H9 (cell line): Measurements from ENCODE around the gene LAMC2. TPM values are rescaled to one million over a fixed set of nuclear protein-coding genes. Genes with fewer than 3 reads are reported as not detected.

Source experiments
- DNase-seq: peaks from one replicate; pipeline ENCODE4 v3.0.0-alpha.2; 2017
- H2AFZ ChIP-seq: one replicate; pipeline ENCODE4 v1.6.1; 2013; ENCODE audit warnings: mild to moderate bottlenecking, low read length, control low read depth, moderate library complexity
- H2AK5ac ChIP-seq: 2 replicates; pipeline ENCODE4 v1.6.1; 2013; ENCODE audit warnings: low read length, control low read depth, mixed read lengths; ENCODE audit not compliant: insufficient read length
- H2BK120ac ChIP-seq: one replicate; pipeline ENCODE4 v1.6.1; 2013; ENCODE audit warnings: low read depth, mild to moderate bottlenecking, low read length, control low read depth, inconsistent platforms; ENCODE audit not compliant: poor library complexity, severe bottlenecking
- H2BK12ac ChIP-seq: 2 replicates; pipeline ENCODE4 v1.6.1; 2013; ENCODE audit warnings: low read length, control low read depth, mixed read lengths, low read depth; ENCODE audit not compliant: insufficient read length
- H2BK15ac ChIP-seq: 2 replicates; pipeline ENCODE4 v1.6.1; 2013; ENCODE audit warnings: low read depth, low read length, control low read depth
- H2BK20ac ChIP-seq: one replicate; pipeline ENCODE4 v1.6.1; 2013; ENCODE audit warnings: low read depth, mild to moderate bottlenecking, low read length, control low read depth, inconsistent platforms; ENCODE audit not compliant: poor library complexity, severe bottlenecking
- H2BK5ac ChIP-seq: 2 replicates; pipeline ENCODE4 v1.6.1; 2013; ENCODE audit warnings: low read length, control low read depth, mixed read lengths; ENCODE audit not compliant: insufficient read length
- H3K14ac ChIP-seq: 2 replicates; pipeline ENCODE4 v1.6.1; 2013; ENCODE audit warnings: low read length, control low read depth; ENCODE audit not compliant: insufficient read depth
- H3K18ac ChIP-seq: 2 replicates; pipeline ENCODE4 v1.6.1; 2013; ENCODE audit warnings: low read depth, mild to moderate bottlenecking, mixed read lengths, low read length, control low read depth; ENCODE audit not compliant: insufficient read length
- H3K23ac ChIP-seq: 2 replicates; pipeline ENCODE4 v1.6.1; 2013; ENCODE audit warnings: low read length, control low read depth, mixed read lengths, low read depth; ENCODE audit not compliant: insufficient read length
- H3K23me2 ChIP-seq: 2 replicates; pipeline ENCODE4 v1.6.1; 2013; ENCODE audit warnings: low read depth, mild to moderate bottlenecking, mixed read lengths, low read length, control low read depth; ENCODE audit not compliant: insufficient read length, poor library complexity, severe bottlenecking
- H3K27ac ChIP-seq: 2 replicates; pipeline ENCODE4 v1.5.1; 2013; ENCODE audit warnings: low read length, control low read depth, mixed read lengths, low read depth; ENCODE audit not compliant: insufficient read length
- H3K27me3 ChIP-seq: 2 replicates; pipeline ENCODE4 v1.6.1; 2013; ENCODE audit warnings: low read length, control low read depth, inconsistent platforms; ENCODE audit not compliant: insufficient read depth
- H3K4ac ChIP-seq: 2 replicates; pipeline ENCODE4 v1.6.1; 2013; ENCODE audit warnings: low read depth, mild to moderate bottlenecking, control low read depth, inconsistent platforms, low read length, moderate library complexity
- H3K4me1 ChIP-seq: 2 replicates; pipeline ENCODE4 v1.6.1; 2013; ENCODE audit warnings: low read length, control low read depth, inconsistent platforms; ENCODE audit not compliant: insufficient read depth
- H3K4me2 ChIP-seq: 2 replicates; pipeline ENCODE4 v1.6.1; 2013; ENCODE audit warnings: low read length, control low read depth, mixed read lengths; ENCODE audit not compliant: insufficient read length, insufficient read depth
- H3K56ac ChIP-seq: 2 replicates; pipeline ENCODE4 v1.6.1; 2013; ENCODE audit warnings: low read depth, mild to moderate bottlenecking, mixed read lengths, low read length, control low read depth; ENCODE audit not compliant: insufficient read length
- H3K79me1 ChIP-seq: 2 replicates; pipeline ENCODE4 v1.6.1; 2013; ENCODE audit warnings: low read depth, mild to moderate bottlenecking, moderate library complexity, low read length, control low read depth, inconsistent platforms; ENCODE audit not compliant: insufficient read depth, poor library complexity, severe bottlenecking
- H3K79me2 ChIP-seq: 2 replicates; pipeline ENCODE4 v1.6.1; 2013; ENCODE audit warnings: low read length, control low read depth, inconsistent platforms; ENCODE audit not compliant: insufficient read depth
- H3K9ac ChIP-seq: 2 replicates; pipeline ENCODE4 v1.6.1; 2013; ENCODE audit warnings: low read length, control low read depth, mixed read lengths; ENCODE audit not compliant: insufficient read length; ENCODE audit errors: extremely low read depth
- H3K9me3 ChIP-seq: one replicate; pipeline ENCODE4 v1.6.1; 2013; ENCODE audit warnings: low read depth, low read length, inconsistent platforms; ENCODE audit not compliant: control insufficient read depth
- H3T11ph ChIP-seq: one replicate; pipeline ENCODE4 v1.6.1; 2013; ENCODE audit warnings: mild to moderate bottlenecking, low read length, control low read depth, inconsistent platforms
- H4K20me1 ChIP-seq: one replicate; pipeline ENCODE4 v1.6.1; 2013; ENCODE audit not compliant: control insufficient read depth, insufficient read length, insufficient read depth
- H4K5ac ChIP-seq: 2 replicates; pipeline ENCODE4 v1.6.1; 2013; ENCODE audit warnings: low read depth, mild to moderate bottlenecking, mixed read lengths, low read length, control low read depth; ENCODE audit not compliant: insufficient read length
- H4K8ac ChIP-seq: replicated peaks from 2 replicates; pipeline ENCODE4 v1.6.1; 2013; ENCODE audit warnings: low read length, control low read depth, mixed read lengths, low read depth; ENCODE audit not compliant: insufficient read length
- H4K91ac ChIP-seq: 2 replicates; pipeline ENCODE4 v1.6.1; 2013; ENCODE audit warnings: low read depth, mild to moderate bottlenecking, moderate library complexity, mixed read lengths, low read length, control low read depth; ENCODE audit not compliant: insufficient read length
- H3K27ac Mint-ChIP-seq, 3 experiments: 2 replicates in 2 of 3; 3 replicates in 1 of 3; pipeline ENCODE4 v1.8.0; 2020 to 2021; ENCODE audit warnings: mixed read lengths in 3 of 3, mild to moderate bottlenecking in 1 of 3, moderate library complexity in 1 of 3
- H3K27me3 Mint-ChIP-seq: 2 replicates; pipeline ENCODE4 v1.8.0; 2021; ENCODE audit warnings: low read depth, mild to moderate bottlenecking, moderate library complexity, mixed read lengths
- H3K36me3 Mint-ChIP-seq, 3 experiments: 2 replicates in 2 of 3; 3 replicates in 1 of 3; pipeline ENCODE4 v1.8.0; 2020 to 2021; ENCODE audit warnings: low read depth in 3 of 3, mixed read lengths in 3 of 3; ENCODE audit not compliant: insufficient read depth in 1 of 3
- H3K4me1 Mint-ChIP-seq, 2 experiments: 2 replicates each; pipeline ENCODE4 v1.8.0; 2020; ENCODE audit warnings: mixed read lengths in 2 of 2
- H3K4me3 Mint-ChIP-seq, 2 experiments: 2 replicates in 1 of 2; 3 replicates in 1 of 2; pipeline ENCODE4 v1.8.0; 2020 to 2021; ENCODE audit warnings: mild to moderate bottlenecking in 2 of 2, mixed read lengths in 2 of 2, moderate library complexity in 1 of 2
- H3K9me3 Mint-ChIP-seq, 2 experiments: 2 replicates in 1 of 2; 3 replicates in 1 of 2; pipeline ENCODE4 v1.8.0; 2020; ENCODE audit warnings: mild to moderate bottlenecking in 2 of 2, mixed read lengths in 2 of 2, moderate library complexity in 1 of 2
- WGBS: extraction: QIAGEN DNeasy Blood & Tissue Kit; methylation state at CpG from one replicate; pipeline ENCODE4 v1.1.7; 2013; ENCODE audit warnings: missing lambda C conversion rate, low lambda C conversion rate, mixed read lengths; ENCODE audit not compliant: insufficient read length; ENCODE audit errors: extremely low coverage; 5-methylcytosine and 5-hydroxymethylcytosine counted together
- total RNA-seq: library from RNA; stranded (reverse); gene quantifications from 2 replicates; pipeline ENCODE4 v1.2.1, GENCODE V29; 2021
- TF ChIP-seq, protein P1 (sequence below): fragments of 200-600 bp; sonication (generic); conservative IDR thresholded peaks from 3 replicates; pipeline ENCODE4 v1.8.0; 2021; ENCODE audit warnings: antibody characterized with exemption, mild to moderate bottlenecking

LAMC2 gene
- total RNA-seq, 1 experiment from 2014 or later, result 7.4 TPM

DNA sequence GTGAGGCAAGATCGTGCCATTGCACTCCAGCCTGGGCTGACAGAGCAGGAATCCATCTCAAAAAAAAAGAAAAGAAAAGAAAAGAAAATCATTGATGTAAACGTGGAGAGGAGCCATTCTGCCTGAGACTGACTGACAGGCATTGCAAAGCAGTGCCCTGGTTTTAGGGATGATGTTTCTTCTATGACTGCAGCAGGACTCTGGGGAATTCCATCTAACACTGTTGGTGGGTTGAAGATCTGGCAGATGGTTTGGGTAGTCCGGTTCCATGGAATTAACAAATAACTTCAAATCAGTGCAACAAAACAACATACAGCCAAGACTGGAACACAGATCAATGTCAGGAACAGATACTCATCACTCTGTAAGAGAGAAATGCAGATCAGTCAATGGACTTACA is 17.8 kb upstream of the LAMC2 start:
- Mint-ChIP-seq H3K27ac (no peak overlapping the region), H3K4me3 (no peak overlapping the region), H3K9me3 (no peaks in the 10 kb centered on the region), H3K36me3 (no peaks in the 10 kb centered on the region), H3K27me3 (no peaks in the 10 kb centered on the region), H3K4me1 (peaks cover 19 to 20% of the 10 kb centered on the region in 2 experiments)
- H4K91ac ChIP-seq, result no peak overlapping the region
- H4K5ac ChIP-seq, result no peak overlapping the region
- no peak for DNase-seq
- no peak overlapping the region for H2AFZ ChIP-seq
- H3K27ac ChIP-seq, result no peak overlapping the region
- no peaks in the 10 kb centered on the region for H4K20me1 ChIP-seq
- no peak overlapping the region for H2BK5ac ChIP-seq
- no peaks in the 10 kb centered on the region for H3K23me2 ChIP-seq
- H3K4ac ChIP-seq, result no peak overlapping the region
- no peak overlapping the region for H3K23ac ChIP-seq
- no peak overlapping the region for H2BK12ac ChIP-seq
- no peak overlapping the region for H4K8ac ChIP-seq
- H3K14ac ChIP-seq, result no peak overlapping the region
- no peaks in the 10 kb centered on the region for H3K79me1 ChIP-seq
- no peaks in the 10 kb centered on the region for H3K27me3 ChIP-seq
- no peak overlapping the region for H3K18ac ChIP-seq
- no peak overlapping the region for H2BK20ac ChIP-seq
- TF ChIP-seq, protein P1, sequence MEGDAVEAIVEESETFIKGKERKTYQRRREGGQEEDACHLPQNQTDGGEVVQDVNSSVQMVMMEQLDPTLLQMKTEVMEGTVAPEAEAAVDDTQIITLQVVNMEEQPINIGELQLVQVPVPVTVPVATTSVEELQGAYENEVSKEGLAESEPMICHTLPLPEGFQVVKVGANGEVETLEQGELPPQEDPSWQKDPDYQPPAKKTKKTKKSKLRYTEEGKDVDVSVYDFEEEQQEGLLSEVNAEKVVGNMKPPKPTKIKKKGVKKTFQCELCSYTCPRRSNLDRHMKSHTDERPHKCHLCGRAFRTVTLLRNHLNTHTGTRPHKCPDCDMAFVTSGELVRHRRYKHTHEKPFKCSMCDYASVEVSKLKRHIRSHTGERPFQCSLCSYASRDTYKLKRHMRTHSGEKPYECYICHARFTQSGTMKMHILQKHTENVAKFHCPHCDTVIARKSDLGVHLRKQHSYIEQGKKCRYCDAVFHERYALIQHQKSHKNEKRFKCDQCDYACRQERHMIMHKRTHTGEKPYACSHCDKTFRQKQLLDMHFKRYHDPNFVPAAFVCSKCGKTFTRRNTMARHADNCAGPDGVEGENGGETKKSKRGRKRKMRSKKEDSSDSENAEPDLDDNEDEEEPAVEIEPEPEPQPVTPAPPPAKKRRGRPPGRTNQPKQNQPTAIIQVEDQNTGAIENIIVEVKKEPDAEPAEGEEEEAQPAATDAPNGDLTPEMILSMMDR, result no peak
- no peak overlapping the region for H2BK120ac ChIP-seq
- H3K56ac ChIP-seq, result no peak overlapping the region
- no CpG with 5 or more reads among the region's 3 CpGs for WGBS
- no peak overlapping the region for H3K9ac ChIP-seq
- no peak overlapping the region for H2BK15ac ChIP-seq
- H3K4me2 ChIP-seq, result no peak overlapping the region
- no peak overlapping the region for H3T11ph ChIP-seq
- no peaks in the 10 kb centered on the region for H3K9me3 ChIP-seq
- H3K4me1 ChIP-seq, result no peaks in the 10 kb centered on the region; the same call in 1 of the 2 replicates
- no peaks in the 10 kb centered on the region for H3K79me2 ChIP-seq
- H2AK5ac ChIP-seq, result no peak overlapping the region
